B cell (primary cell): ENCODE measurements around the gene S1PR2. TPM values are rescaled to one million over a fixed set of nuclear protein-coding genes. Genes with fewer than 3 reads are reported as not detected.

Experiments used
- ATAC-seq: fragments of 200-7000 bp; cut with Tn5 transposase; one replicate; pipeline ENCODE4 v1.10.0; 2021; ENCODE audit warnings: low read depth, mild to moderate bottlenecking, moderate number of reproducible peaks, moderate library complexity
- CTCF ChIA-PET: fragments of 350-600 bp; sonication (Branson Sonifier 250); formaldehyde crosslinking; loops from one replicate; lab custom pipeline; 2021; ENCODE audit warnings: antibody characterized with exemption, inconsistent platforms; lab: Charles Lee
- POLR2A ChIA-PET: fragments of 350-600 bp; sonication (Branson Sonifier 250); formaldehyde crosslinking; loops from one replicate; lab custom pipeline; 2021; ENCODE audit warnings: antibody characterized with exemption; lab: Charles Lee
- DNase-seq: peaks from one replicate; pipeline ENCODE4 v3.0.0; 2013
- H2AFZ ChIP-seq: 2 replicates; pipeline ENCODE4 v1.6.1; 2012; ENCODE audit warnings: mild to moderate bottlenecking, low read depth, low read length; ENCODE audit not compliant: insufficient read depth, poor library complexity, severe bottlenecking
- H3K27ac ChIP-seq, 2 donors: 1 replicate in 1 of 2; 2 replicates in 1 of 2; pipeline ENCODE4 v1.5.1; 2012 to 2013; ENCODE audit warnings: low read length in 2 of 2, mild to moderate bottlenecking in 2 of 2, moderate library complexity in 1 of 2
- H3K27me3 ChIP-seq, 4 experiments: fragments of 200-600 bp in 1 of 4; sonication (generic) in 1 of 4; replicated peaks in 1 of 4; 1 replicate in 2 of 4; 2 replicates in 2 of 4; pipeline versions ENCODE4 v1.6.1 to v1.7.0; 2013 to 2016; ENCODE audit warnings: low read length in 3 of 4, mild to moderate bottlenecking in 2 of 4, mixed read lengths in 1 of 4, moderate library complexity in 1 of 4; ENCODE audit not compliant: insufficient read depth in 4 of 4, control insufficient read depth in 3 of 4; ENCODE audit errors: control extremely low read depth in 1 of 4
- H3K36me3 ChIP-seq, 2 experiments: replicated peaks in 1 of 2; 1 replicate in 1 of 2; 2 replicates in 1 of 2; pipeline versions ENCODE4 v1.6.1 to v1.7.1; 2013; ENCODE audit warnings: low read length in 1 of 2; ENCODE audit not compliant: insufficient read depth in 2 of 2, control insufficient read depth in 1 of 2; ENCODE audit errors: control extremely low read depth in 1 of 2, extremely low read depth in 1 of 2
- H3K4me1 ChIP-seq, 2 donors: fragments of 200-600 bp in 1 of 2; sonication (generic) in 1 of 2; 1 replicate in 1 of 2; 2 replicates in 1 of 2; pipeline versions ENCODE4 v1.5.1 to v1.6.1; 2013 to 2017; ENCODE audit warnings: low read length in 2 of 2; ENCODE audit not compliant: control insufficient read depth in 2 of 2, insufficient read depth in 2 of 2
- H3K4me2 ChIP-seq: replicated peaks from 2 replicates; pipeline ENCODE3; 2012; ENCODE audit warnings: mild to moderate bottlenecking, low read depth, low read length; ENCODE audit not compliant: poor library complexity, severe bottlenecking
- H3K4me3 ChIP-seq, 5 experiments: fragments of 200-600 bp in 1 of 5; sonication (generic) in 1 of 5; 1 replicate in 3 of 5; 2 replicates in 2 of 5; pipeline versions ENCODE4 v1.5.1 to v1.7.0; 2011 to 2016; ENCODE audit warnings: low read length in 4 of 5, mild to moderate bottlenecking in 4 of 5, low read depth in 2 of 5, control low read depth in 1 of 5, moderate library complexity in 1 of 5; ENCODE audit not compliant: insufficient read depth in 1 of 5; ENCODE audit errors: control extremely low read depth in 1 of 5, extremely low read depth in 1 of 5
- H3K79me2 ChIP-seq: fragments of 200-600 bp; sonication (generic); one replicate; pipeline ENCODE4 v1.6.0; 2016; ENCODE audit warnings: low read length; ENCODE audit not compliant: control insufficient read depth, insufficient read depth
- H3K9ac ChIP-seq: fragments of 200-600 bp; sonication (generic); 2 replicates; pipeline ENCODE4 v1.6.1; 2017; ENCODE audit warnings: mild to moderate bottlenecking, low read length, moderate library complexity
- H3K9me3 ChIP-seq, 3 donors: one replicate each; pipeline versions ENCODE4 v1.6.1 to v1.7.1; 2013; ENCODE audit warnings: low read length in 2 of 3; ENCODE audit not compliant: control insufficient read depth in 2 of 3, insufficient read depth in 1 of 3; ENCODE audit errors: control extremely low read depth in 1 of 3
- H4K20me1 ChIP-seq: 2 replicates; pipeline ENCODE4 v1.6.0; 2012; ENCODE audit warnings: mild to moderate bottlenecking, low read length; ENCODE audit not compliant: insufficient read depth, control insufficient read depth, poor library complexity, severe bottlenecking
- H3K27ac Mint-ChIP-seq: one replicate; pipeline ENCODE4 v1.8.0; 2021; ENCODE audit warnings: mixed read lengths
- H3K27me3 Mint-ChIP-seq: one replicate; pipeline ENCODE4 v1.8.0; 2021; ENCODE audit warnings: mixed read lengths
- H3K4me1 Mint-ChIP-seq: one replicate; pipeline ENCODE4 v1.8.0; 2021; ENCODE audit warnings: mixed read lengths
- H3K4me3 Mint-ChIP-seq: one replicate; pipeline ENCODE4 v1.8.0; 2021; ENCODE audit warnings: mixed read lengths
- H3K9me3 Mint-ChIP-seq: one replicate; pipeline ENCODE4 v1.8.0; 2022; ENCODE audit warnings: mixed read lengths; ENCODE audit not compliant: insufficient read depth
- CTCF ChIP-seq: fragments of 200-600 bp; IDR thresholded peaks from one replicate; pipeline ENCODE4 v1.8.0; 2022; ENCODE audit warnings: antibody characterized with exemption, mild to moderate bottlenecking
- EZH2 ChIP-seq: IDR thresholded peaks from 2 replicates; pipeline ENCODE4 v1.6.1; 2012; ENCODE audit warnings: borderline replicate concordance, low read depth, mild to moderate bottlenecking, moderate library complexity, low read length; ENCODE audit not compliant: insufficient read depth, poor library complexity, severe bottlenecking
- WGBS: methylation state at CpG from one replicate; pipeline ENCODE4 v1.1.5; 2013; ENCODE audit warnings: missing lambda C conversion rate; ENCODE audit not compliant: insufficient coverage; 5-methylcytosine and 5-hydroxymethylcytosine counted together
- intact Hi-C: fragments of 100-400 bp; cut with micrococcal nuclease; formaldehyde crosslinking; loops from one replicate; pipeline ENCODE4 v1.10.0; 2022
- polyA minus RNA-seq: library from RNA; depleted of rRNA, polyadenylated mRNA; stranded (reverse); fragments of >200 nt; gene quantifications from 2 replicates; pipeline ENCODE4 v1.2.3, GENCODE V29; 2012
- polyA plus RNA-seq: library from polyadenylated mRNA; depleted of rRNA; stranded (reverse); fragments of >200 nt; gene quantifications from 2 replicates; pipeline ENCODE4 v1.2.3, GENCODE V29; 2012
- total RNA-seq, 2 donors: library from RNA; stranded (reverse); fragments of 120-200 nt in 1 of 2; gene quantifications; 1 replicate in 1 of 2; 2 replicates in 1 of 2; pipeline versions ENCODE4 v1.2.3 to v1.2.4, GENCODE V29; 2013 to 2022

Gene S1PR2, protein sequence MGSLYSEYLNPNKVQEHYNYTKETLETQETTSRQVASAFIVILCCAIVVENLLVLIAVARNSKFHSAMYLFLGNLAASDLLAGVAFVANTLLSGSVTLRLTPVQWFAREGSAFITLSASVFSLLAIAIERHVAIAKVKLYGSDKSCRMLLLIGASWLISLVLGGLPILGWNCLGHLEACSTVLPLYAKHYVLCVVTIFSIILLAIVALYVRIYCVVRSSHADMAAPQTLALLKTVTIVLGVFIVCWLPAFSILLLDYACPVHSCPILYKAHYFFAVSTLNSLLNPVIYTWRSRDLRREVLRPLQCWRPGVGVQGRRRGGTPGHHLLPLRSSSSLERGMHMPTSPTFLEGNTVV
- total RNA-seq, result 3.6 and 4.4 TPM in 2 replicates
- 0.35 TPM for total RNA-seq (2013)
- 1.8 and 8.9 TPM in 2 replicates for polyA plus RNA-seq
- 3.6 and 11.2 TPM in 2 replicates for polyA minus RNA-seq

GRCh38 chr19:10230861-10231611, at the start of gene S1PR2:
TSS of gene S1PR2 (minus strand) at chr19:10231331. CDS start at chr19:10224905, 6,426 bp downstream.
- Histone ChIP-seq H2AFZ (peak within 1 kb of the TSS; percentile 72), H3K27me3 (no peaks in the 10 kb centered on the region), H3K4me3 (peak within 1 kb of the TSS; percentile 11 to 97 (median 66)), H4K20me1 (no peaks in the 10 kb centered on the region), H3K79me2 (peaks cover 10% of the 10 kb centered on the region), H3K36me3 (no peaks in the 10 kb centered on the region), H3K4me2 (peak within 1 kb of the TSS; percentile 100), H3K4me1 (peaks cover 28 to 57% of the 10 kb centered on the region in 2 donors), H3K9me3 (no peaks in the 10 kb centered on the region), H3K27ac (peak within 1 kb of the TSS in 1 of 2 donors; percentile 81), H3K9ac (peak within 1 kb of the TSS; percentile 94)
- DNase-seq, result peak; percentile 93
- Mint-ChIP-seq H3K27me3 (no peaks in the 10 kb centered on the region), H3K9me3 (no peaks in the 10 kb centered on the region), H3K4me3 (peak within 1 kb of the TSS; percentile 83), H3K4me1 (peaks cover 45% of the 10 kb centered on the region), H3K27ac (peak within 1 kb of the TSS; percentile 73)
- CTCF ChIA-PET, result interaction anchor here (1.3 to 13.7 kb wide), 3 partner anchors 12 to 28 kb away, joined by 4 to 236 read pairs (median 5); partner anchors contain the start of gene MRPL4
- intact Hi-C loops, result no loop called here
- POLR2A ChIA-PET, result interaction anchor here (0.5 to 1.0 kb wide), 4 partner anchors 14 to 129 kb away, joined by 3 to 4 read pairs (median 4); no protein-coding TSS in a partner anchor
- TF ChIP-seq EZH2, result no peak
- TF ChIP-seq CTCF, result no peak
- WGBS, result under 1% methylated on average over 64 of the region's 73 CpGs
- peak; percentile 29 for ATAC-seq
